B cell (primary cell): Measurements from ENCODE around the gene RIOK3. TPM values are rescaled to one million over a fixed set of nuclear protein-coding genes. Genes with fewer than 3 reads are reported as not detected.

Experiments used
- ATAC-seq: fragments of 200-7000 bp; cut with Tn5 transposase; one replicate; pipeline ENCODE4 v1.10.0; 2021; ENCODE audit warnings: low read depth, mild to moderate bottlenecking, moderate number of reproducible peaks, moderate library complexity
- CTCF ChIA-PET: fragments of 350-600 bp; sonication (Branson Sonifier 250); formaldehyde crosslinking; loops from one replicate; lab custom pipeline; 2021; ENCODE audit warnings: antibody characterized with exemption, inconsistent platforms; lab: Charles Lee
- POLR2A ChIA-PET: fragments of 350-600 bp; sonication (Branson Sonifier 250); formaldehyde crosslinking; loops from one replicate; lab custom pipeline; 2021; ENCODE audit warnings: antibody characterized with exemption; lab: Charles Lee
- DNase-seq: peaks from one replicate; pipeline ENCODE4 v3.0.0; 2013
- H2AFZ ChIP-seq: 2 replicates; pipeline ENCODE4 v1.6.1; 2012; ENCODE audit warnings: mild to moderate bottlenecking, low read depth, low read length; ENCODE audit not compliant: insufficient read depth, poor library complexity, severe bottlenecking
- H3K27ac ChIP-seq, 2 donors: 1 replicate in 1 of 2; 2 replicates in 1 of 2; pipeline ENCODE4 v1.5.1; 2012 to 2013; ENCODE audit warnings: low read length in 2 of 2, mild to moderate bottlenecking in 2 of 2, moderate library complexity in 1 of 2
- H3K27me3 ChIP-seq, 4 experiments: fragments of 200-600 bp in 1 of 4; sonication (generic) in 1 of 4; replicated peaks in 1 of 4; 1 replicate in 2 of 4; 2 replicates in 2 of 4; pipeline versions ENCODE4 v1.6.1 to v1.7.0; 2013 to 2016; ENCODE audit warnings: low read length in 3 of 4, mild to moderate bottlenecking in 2 of 4, mixed read lengths in 1 of 4, moderate library complexity in 1 of 4; ENCODE audit not compliant: insufficient read depth in 4 of 4, control insufficient read depth in 3 of 4; ENCODE audit errors: control extremely low read depth in 1 of 4
- H3K36me3 ChIP-seq, 2 experiments: replicated peaks in 1 of 2; 1 replicate in 1 of 2; 2 replicates in 1 of 2; pipeline versions ENCODE4 v1.6.1 to v1.7.1; 2013; ENCODE audit warnings: low read length in 1 of 2; ENCODE audit not compliant: insufficient read depth in 2 of 2, control insufficient read depth in 1 of 2; ENCODE audit errors: control extremely low read depth in 1 of 2, extremely low read depth in 1 of 2
- H3K4me1 ChIP-seq, 2 donors: fragments of 200-600 bp in 1 of 2; sonication (generic) in 1 of 2; 1 replicate in 1 of 2; 2 replicates in 1 of 2; pipeline versions ENCODE4 v1.5.1 to v1.6.1; 2013 to 2017; ENCODE audit warnings: low read length in 2 of 2; ENCODE audit not compliant: control insufficient read depth in 2 of 2, insufficient read depth in 2 of 2
- H3K4me2 ChIP-seq: replicated peaks from 2 replicates; pipeline ENCODE3; 2012; ENCODE audit warnings: mild to moderate bottlenecking, low read depth, low read length; ENCODE audit not compliant: poor library complexity, severe bottlenecking
- H3K4me3 ChIP-seq, 5 experiments: fragments of 200-600 bp in 1 of 5; sonication (generic) in 1 of 5; 1 replicate in 3 of 5; 2 replicates in 2 of 5; pipeline versions ENCODE4 v1.5.1 to v1.7.0; 2011 to 2016; ENCODE audit warnings: low read length in 4 of 5, mild to moderate bottlenecking in 4 of 5, low read depth in 2 of 5, control low read depth in 1 of 5, moderate library complexity in 1 of 5; ENCODE audit not compliant: insufficient read depth in 1 of 5; ENCODE audit errors: control extremely low read depth in 1 of 5, extremely low read depth in 1 of 5
- H3K79me2 ChIP-seq: fragments of 200-600 bp; sonication (generic); one replicate; pipeline ENCODE4 v1.6.0; 2016; ENCODE audit warnings: low read length; ENCODE audit not compliant: control insufficient read depth, insufficient read depth
- H3K9ac ChIP-seq: fragments of 200-600 bp; sonication (generic); 2 replicates; pipeline ENCODE4 v1.6.1; 2017; ENCODE audit warnings: mild to moderate bottlenecking, low read length, moderate library complexity
- H3K9me3 ChIP-seq, 3 donors: one replicate each; pipeline versions ENCODE4 v1.6.1 to v1.7.1; 2013; ENCODE audit warnings: low read length in 2 of 3; ENCODE audit not compliant: control insufficient read depth in 2 of 3, insufficient read depth in 1 of 3; ENCODE audit errors: control extremely low read depth in 1 of 3
- H4K20me1 ChIP-seq: 2 replicates; pipeline ENCODE4 v1.6.0; 2012; ENCODE audit warnings: mild to moderate bottlenecking, low read length; ENCODE audit not compliant: insufficient read depth, control insufficient read depth, poor library complexity, severe bottlenecking
- H3K27ac Mint-ChIP-seq: one replicate; pipeline ENCODE4 v1.8.0; 2021; ENCODE audit warnings: mixed read lengths
- H3K27me3 Mint-ChIP-seq: one replicate; pipeline ENCODE4 v1.8.0; 2021; ENCODE audit warnings: mixed read lengths
- H3K4me1 Mint-ChIP-seq: one replicate; pipeline ENCODE4 v1.8.0; 2021; ENCODE audit warnings: mixed read lengths
- H3K4me3 Mint-ChIP-seq: one replicate; pipeline ENCODE4 v1.8.0; 2021; ENCODE audit warnings: mixed read lengths
- H3K9me3 Mint-ChIP-seq: one replicate; pipeline ENCODE4 v1.8.0; 2022; ENCODE audit warnings: mixed read lengths; ENCODE audit not compliant: insufficient read depth
- EZH2 ChIP-seq: IDR thresholded peaks from 2 replicates; pipeline ENCODE4 v1.6.1; 2012; ENCODE audit warnings: borderline replicate concordance, low read depth, mild to moderate bottlenecking, moderate library complexity, low read length; ENCODE audit not compliant: insufficient read depth, poor library complexity, severe bottlenecking
- WGBS: methylation state at CpG from one replicate; pipeline ENCODE4 v1.1.5; 2013; ENCODE audit warnings: missing lambda C conversion rate; ENCODE audit not compliant: insufficient coverage; 5-methylcytosine and 5-hydroxymethylcytosine counted together
- intact Hi-C: fragments of 100-400 bp; cut with micrococcal nuclease; formaldehyde crosslinking; loops from one replicate; pipeline ENCODE4 v1.10.0; 2022
- polyA plus RNA-seq: library from polyadenylated mRNA; depleted of rRNA; stranded (reverse); fragments of >200 nt; gene quantifications from 2 replicates; pipeline ENCODE4 v1.2.3, GENCODE V29; 2012
- total RNA-seq, 2 donors: library from RNA; stranded (reverse); fragments of 120-200 nt in 1 of 2; gene quantifications; 1 replicate in 1 of 2; 2 replicates in 1 of 2; pipeline versions ENCODE4 v1.2.3 to v1.2.4, GENCODE V29; 2013 to 2022
- TF ChIP-seq, protein P1 (sequence below): fragments of 200-600 bp; IDR thresholded peaks from one replicate; pipeline ENCODE4 v1.8.0; 2022; ENCODE audit warnings: antibody characterized with exemption, mild to moderate bottlenecking

Gene RIOK3
- total and polyA plus RNA-seq, 2 donors (not counting 1 experiment from before 2014, with no cell fraction given): 42.5 to 83.4 TPM

DNA sequence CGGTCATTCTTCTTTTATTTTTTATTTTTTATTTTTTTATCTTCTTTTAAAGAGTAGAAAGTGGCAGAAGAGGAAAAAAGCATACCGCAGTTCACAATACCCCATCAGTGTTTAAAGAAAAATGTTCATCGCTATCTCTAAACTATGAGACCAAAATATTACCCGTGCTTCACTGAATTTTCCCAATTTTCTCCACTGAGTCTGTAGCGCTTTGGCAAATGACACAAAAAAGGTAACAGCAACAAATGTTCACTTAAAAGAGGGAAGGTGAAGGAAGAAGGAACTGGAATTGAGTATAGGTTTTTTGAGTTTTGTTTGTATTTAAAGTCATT lies 15.1 kb upstream of the RIOK3 start:
- no CpG with 5 or more reads among the region's 5 CpGs for WGBS
- Histone ChIP-seq H3K9me3 (peaks cover 0 to 3% (median 0%) of the 10 kb centered on the region in 3 donors), H4K20me1 (no peaks in the 10 kb centered on the region), H3K4me2 (peak overlapping the region; percentile 99), H3K9ac (peak overlapping the region; percentile 90), H3K4me1 (peaks cover 11 to 20% of the 10 kb centered on the region in 2 donors), H3K27me3 (no peaks in the 10 kb centered on the region), H3K36me3 (no peaks in the 10 kb centered on the region), H3K4me3 (peak overlapping the region in 4 of 5 experiments; percentile 75 to 95 (median 92)), H3K79me2 (peaks cover 20% of the 10 kb centered on the region), H2AFZ (peak overlapping the region; percentile 89), H3K27ac (no peak overlapping the region)
- POLR2A ChIA-PET: no interaction called here
- H3K27ac Mint-ChIP-seq: peak overlapping the region; percentile 67
- intact Hi-C loops: loop anchor here (1.0 to 5.0 kb wide), 2 partner anchors 15 to 149 kb away; partner anchors contain the start of genes NPC1 and RIOK3
- CTCF ChIA-PET: no interaction called here
- peaks cover 16% of the 10 kb centered on the region for H3K4me1 Mint-ChIP-seq
- DNase-seq (no peak), ATAC-seq (no peak)
- H3K27me3 Mint-ChIP-seq: no peaks in the 10 kb centered on the region
- H3K9me3 Mint-ChIP-seq: no peaks in the 10 kb centered on the region
- peak overlapping the region; percentile 92 for H3K4me3 Mint-ChIP-seq
- TF ChIP-seq, protein P1, sequence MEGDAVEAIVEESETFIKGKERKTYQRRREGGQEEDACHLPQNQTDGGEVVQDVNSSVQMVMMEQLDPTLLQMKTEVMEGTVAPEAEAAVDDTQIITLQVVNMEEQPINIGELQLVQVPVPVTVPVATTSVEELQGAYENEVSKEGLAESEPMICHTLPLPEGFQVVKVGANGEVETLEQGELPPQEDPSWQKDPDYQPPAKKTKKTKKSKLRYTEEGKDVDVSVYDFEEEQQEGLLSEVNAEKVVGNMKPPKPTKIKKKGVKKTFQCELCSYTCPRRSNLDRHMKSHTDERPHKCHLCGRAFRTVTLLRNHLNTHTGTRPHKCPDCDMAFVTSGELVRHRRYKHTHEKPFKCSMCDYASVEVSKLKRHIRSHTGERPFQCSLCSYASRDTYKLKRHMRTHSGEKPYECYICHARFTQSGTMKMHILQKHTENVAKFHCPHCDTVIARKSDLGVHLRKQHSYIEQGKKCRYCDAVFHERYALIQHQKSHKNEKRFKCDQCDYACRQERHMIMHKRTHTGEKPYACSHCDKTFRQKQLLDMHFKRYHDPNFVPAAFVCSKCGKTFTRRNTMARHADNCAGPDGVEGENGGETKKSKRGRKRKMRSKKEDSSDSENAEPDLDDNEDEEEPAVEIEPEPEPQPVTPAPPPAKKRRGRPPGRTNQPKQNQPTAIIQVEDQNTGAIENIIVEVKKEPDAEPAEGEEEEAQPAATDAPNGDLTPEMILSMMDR: no peak
- no peak for TF ChIP-seq EZH2

DNA sequence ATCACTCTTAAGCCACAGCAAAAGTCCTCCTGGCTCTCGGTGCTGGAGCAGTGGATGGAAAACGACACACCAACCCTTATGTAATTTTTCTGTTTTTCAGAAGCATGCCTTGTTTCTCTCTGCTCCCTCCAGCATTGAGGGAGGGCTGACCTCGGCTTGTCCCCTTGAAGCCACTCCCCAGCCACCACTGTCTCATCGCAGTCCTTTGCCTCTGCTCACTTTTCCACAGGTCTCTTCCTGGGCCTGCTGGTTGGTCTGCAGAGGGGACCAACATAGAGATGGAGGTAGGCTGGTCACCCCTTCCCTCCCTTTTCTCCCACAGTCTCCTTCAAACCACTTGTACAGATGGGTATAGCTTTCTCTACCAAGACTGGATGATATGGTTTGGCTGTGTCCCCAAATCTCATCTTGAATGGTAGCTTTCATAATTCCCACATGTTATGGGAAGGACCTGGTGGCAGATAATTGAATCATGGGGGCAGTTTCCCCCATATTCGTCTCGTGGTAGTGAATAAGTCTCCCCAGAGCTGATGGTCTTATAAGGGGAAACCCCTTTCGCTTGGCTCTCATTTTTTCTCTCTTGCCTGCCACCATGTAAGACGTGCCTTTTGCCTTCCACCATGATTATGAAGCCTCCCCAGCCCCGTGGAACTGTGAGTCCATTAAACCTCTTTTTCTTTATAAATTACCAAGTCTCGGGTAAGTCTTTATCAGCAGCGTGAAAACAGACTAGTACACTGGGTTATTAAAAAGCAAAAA lies 14.3 kb upstream of the RIOK3 start:
- Histone ChIP-seq H3K36me3 (no peaks in the 10 kb centered on the region), H3K79me2 (peaks cover 20% of the 10 kb centered on the region), H4K20me1 (no peaks in the 10 kb centered on the region), H3K4me3 (no peak overlapping the region), H3K9me3 (peaks cover 0 to 3% (median 0%) of the 10 kb centered on the region in 3 donors), H3K27ac (no peak overlapping the region), H3K4me2 (peak overlapping the region; percentile 99), H2AFZ (peak overlapping the region; percentile 89), H3K27me3 (no peaks in the 10 kb centered on the region), H3K9ac (no peak overlapping the region), H3K4me1 (peaks cover 11 to 20% of the 10 kb centered on the region in 2 donors)
- ChIA-PET CTCF (no interaction called here), POLR2A (no interaction called here)
- TF ChIP-seq EZH2: no peak
- Mint-ChIP-seq H3K27me3 (no peaks in the 10 kb centered on the region), H3K9me3 (no peaks in the 10 kb centered on the region), H3K27ac (no peak overlapping the region), H3K4me3 (peak overlapping the region; percentile 92), H3K4me1 (peaks cover 16% of the 10 kb centered on the region)
- DNase-seq: no peak
- WGBS: 77% methylated on average over 4 of the region's 11 CpGs
- no peak for ATAC-seq
- intact Hi-C loops: loop anchor here (1.0 to 5.0 kb wide), 2 partner anchors 15 to 149 kb away; partner anchors contain the start of genes NPC1 and RIOK3
